K562 (cell line): ENCODE measurements around the gene KCNA2. TPM values are rescaled to one million over a fixed set of nuclear protein-coding genes. Genes with fewer than 3 reads are reported as not detected.

Experiments used
- ATAC-seq: fragments of 200-7000 bp; cut with Tn5 transposase; 3 replicates; pipeline ENCODE4 v1.9.1; 2020; ENCODE audit warnings: moderate library complexity
- BruUV-seq: library from RNA; stranded (reverse); fragments of 400-500 nt; replicated peaks from 2 replicates; lab custom pipeline; 2021; lab: Mats Ljungman, UMichigan
- CTCF ChIA-PET: fragments of 300-600 bp; formaldehyde crosslinking; extraction: SDS; loops from one replicate; lab custom pipeline; 2021; ENCODE audit warnings: low intra/inter-chr PET ratio; lab: Yijun Ruan, JAX
- POLR2A ChIA-PET: fragments of 300-600, 350-650 bp; sonication (Branson Sonifier 250); formaldehyde crosslinking; extraction: SDS; loops from one replicate; lab custom pipeline; 2021; ENCODE audit warnings: antibody characterized with exemption, inconsistent platforms; lab: Yijun Ruan, JAX
- DNase-seq, 4 experiments: peaks; one replicate each; pipeline versions ENCODE4 v3.0.0 to v3.0.0-alpha.2; 2011 to 2018; ENCODE audit warnings: low spot score in 3 of 4, mixed read lengths in 3 of 4; ENCODE audit errors: extremely low read depth in 1 of 4
- FAIRE-seq: peaks from 2 replicates; lab custom pipeline; 2011; peaks lifted over from hg19 to GRCh38; lab: Jason Lieb, UNC
- H2AFZ ChIP-seq: 2 replicates; pipeline ENCODE4 v1.6.0; 2011; ENCODE audit warnings: low read depth, low read length, control low read depth, inconsistent platforms
- H3K27ac ChIP-seq: fragments of 200-600 bp; 3 replicates; pipeline ENCODE4 v1.8.0; 2011; ENCODE audit warnings: low read depth, mild to moderate bottlenecking, control low read depth, inconsistent platforms, low read length, moderate library complexity, mixed read lengths; ENCODE audit errors: extremely low read depth
- H3K27me3 ChIP-seq, 2 experiments: fragments of 300-600 bp in 1 of 2; 2 replicates in 1 of 2; 3 replicates in 1 of 2; pipeline versions ENCODE4 v1.6.0 to v1.8.0; 2011; ENCODE audit warnings: inconsistent platforms in 2 of 2, low read length in 2 of 2, mild to moderate bottlenecking in 1 of 2, mixed read lengths in 1 of 2, moderate library complexity in 1 of 2; ENCODE audit not compliant: control insufficient read depth in 2 of 2, insufficient read depth in 2 of 2
- H3K36me3 ChIP-seq: fragments of 300-600 bp; 3 replicates; pipeline ENCODE4 v1.8.0; 2011; ENCODE audit warnings: mild to moderate bottlenecking, low read length, inconsistent platforms; ENCODE audit not compliant: control insufficient read depth, insufficient read depth
- H3K4me1 ChIP-seq, 2 experiments: fragments of 200-600 bp in 1 of 2; replicated peaks in 1 of 2; 2 replicates in 1 of 2; 3 replicates in 1 of 2; pipeline versions ENCODE4 v1.5.1 to v1.8.0; 2011; ENCODE audit warnings: inconsistent platforms in 2 of 2, low read length in 2 of 2, mild to moderate bottlenecking in 1 of 2, mixed read lengths in 1 of 2, moderate library complexity in 1 of 2; ENCODE audit not compliant: control insufficient read depth in 2 of 2, insufficient read depth in 2 of 2
- H3K4me2 ChIP-seq: 2 replicates; pipeline ENCODE4 v1.6.1; 2011; ENCODE audit warnings: low read length, control low read depth, inconsistent platforms, mixed read lengths; ENCODE audit not compliant: insufficient read depth
- H3K4me3 ChIP-seq: fragments of 200-600 bp; sonication (generic), shearing (Covaris generic); 2 replicates; pipeline ENCODE4 v1.5.1; 2016; ENCODE audit warnings: control low read depth, inconsistent platforms
- H3K79me2 ChIP-seq: fragments of 200-600 bp; 3 replicates; pipeline ENCODE4 v1.8.0; 2011; ENCODE audit warnings: low read length, inconsistent platforms; ENCODE audit not compliant: control insufficient read depth, insufficient read depth
- H3K9ac ChIP-seq, 2 experiments: 2 replicates each; pipeline versions ENCODE4 v1.6.0 to v1.6.1; 2011; ENCODE audit warnings: low read depth in 2 of 2, low read length in 2 of 2, control low read depth in 1 of 2, inconsistent platforms in 1 of 2, mild to moderate bottlenecking in 1 of 2, mixed read lengths in 1 of 2; ENCODE audit not compliant: insufficient read depth in 1 of 2
- H3K9me1 ChIP-seq: one replicate; pipeline ENCODE4 v1.6.0; 2011; ENCODE audit warnings: inconsistent platforms, mild to moderate bottlenecking, low read length, moderate library complexity; ENCODE audit not compliant: control insufficient read depth, insufficient read depth
- H3K9me3 ChIP-seq: replicated peaks from 2 replicates; pipeline ENCODE4 v1.5.1; 2011; ENCODE audit warnings: low read depth, low read length, inconsistent platforms; ENCODE audit not compliant: control insufficient read depth, insufficient read depth
- H4K20me1 ChIP-seq: replicated peaks from 2 replicates; pipeline ENCODE4 v1.6.1; 2011; ENCODE audit warnings: low read length, inconsistent platforms, mixed read lengths; ENCODE audit not compliant: control insufficient read depth, insufficient read depth
- C11orf30 ChIP-seq: fragments of 450-650 bp; IDR thresholded peaks from 2 replicates; pipeline ENCODE4 v1.6.1; 2016; ENCODE audit warnings: low read depth, mild to moderate bottlenecking
- FUS ChIP-seq: fragments of 200-400 bp; formaldehyde crosslinking; optimal IDR thresholded peaks from 2 replicates; pipeline ENCODE3; 2017; ENCODE audit warnings: low read depth, low read length
- HDGF ChIP-seq: fragments of 450-650 bp; IDR thresholded peaks from 2 replicates; pipeline ENCODE4 v1.6.1; 2016
- ILK ChIP-seq: fragments of 450-650 bp; IDR thresholded peaks from 2 replicates; pipeline ENCODE4 v1.6.1; 2016; ENCODE audit warnings: missing genetic modification characterization, low read depth, mild to moderate bottlenecking, missing compliant biosample characterization, moderate library complexity, borderline replicate concordance
- L3MBTL2 ChIP-seq: fragments of 450-650 bp; IDR thresholded peaks from 2 replicates; pipeline ENCODE4 v1.6.1; 2016; ENCODE audit warnings: mild to moderate bottlenecking, moderate library complexity
- NFIX ChIP-seq: fragments of 250-450 bp; sonication (Bioruptor Pico); IDR thresholded peaks from 2 replicates; pipeline ENCODE4 v1.4.0; 2020; ENCODE audit warnings: low read depth, mild to moderate bottlenecking, moderate library complexity
- ZNF316 ChIP-seq: fragments of 450-650 bp; IDR thresholded peaks from 2 replicates; pipeline ENCODE4 v1.6.1; 2016
- WGBS: fragments of 100-300 bp; shearing (Covaris generic); methylation state at CpG from one replicate; pipeline ENCODE4 v1.1.6; 2016; ENCODE audit warnings: low coverage, mixed read lengths; ENCODE audit not compliant: insufficient coverage; ENCODE audit errors: missing lambda C conversion rate; 5-methylcytosine and 5-hydroxymethylcytosine counted together
- in situ Hi-C: fragments of 300-500 bp; cut with MboI; formaldehyde crosslinking; loops from 4 replicates; pipeline ENCODE4 v1.15.0; 2018; ENCODE audit warnings: inconsistent platforms, mixed read lengths
- intact Hi-C: fragments of 100-400 bp; cut with micrococcal nuclease; formaldehyde crosslinking; loops from 2 replicates; pipeline ENCODE4 v1.14.2; 2022
- polyA plus RNA-seq, 8 experiments: library from polyadenylated mRNA; depleted of rRNA in 4 of 8; stranded (reverse) in 5 of 8; unstranded in 3 of 8; fragments of >200 nt; fragmentation: Nextera tagmentation in 2 of 8; fragmentation: Illumina TruSeq in 1 of 8; extraction: Ambion mirVana in 2 of 8; extraction: Trizol in 1 of 8; gene quantifications; 2 replicates each; pipeline versions ENCODE4 v1.2.1 to v1.2.3, GENCODE V29; 2011 to 2014; ENCODE audit warnings: inconsistent platforms in 1 of 8, missing spikeins in 1 of 8
- total RNA-seq, 7 experiments: library from RNA; depleted of rRNA in 6 of 7; stranded (reverse); fragments of >200 nt in 6 of 7; fragmentation: Illumina TruSeq in 2 of 7; extraction: Trizol in 2 of 7; gene quantifications; 2 replicates each; pipeline versions ENCODE4 v1.2.1 to v1.2.3, GENCODE V29; 2011 to 2021; ENCODE audit warnings: low replicate concordance in 1 of 7
- TF ChIP-seq, protein P1 (sequence below): IDR thresholded peaks from 2 replicates; pipeline ENCODE4 v1.6.1; 2011; ENCODE audit not compliant: insufficient read length; ENCODE audit errors: extremely low read depth
- TF ChIP-seq, protein P2 (sequence below): sonication (generic); formaldehyde crosslinking; IDR thresholded peaks from 2 replicates; pipeline ENCODE4 v1.8.0; 2022; ENCODE audit warnings: mild to moderate bottlenecking, missing genetic modification reagents
- TF ChIP-seq, protein P3 (sequence below): fragments of 250-450 bp; sonication (Bioruptor Pico); IDR thresholded peaks from 2 replicates; pipeline ENCODE4 v1.4.0; 2020; ENCODE audit warnings: mild to moderate bottlenecking
- TF ChIP-seq, protein P4 (sequence below), 2 experiments: IDR thresholded peaks; 2 replicates each; pipeline ENCODE4 v1.6.1; 2012; ENCODE audit warnings: improper control_type of control experiment in 2 of 2, low read depth in 2 of 2, low read length in 2 of 2, borderline replicate concordance in 1 of 2
- TF ChIP-seq, protein P5 (sequence below): fragments of 450-650 bp; IDR thresholded peaks from 2 replicates; pipeline ENCODE4 v1.6.1; 2018; ENCODE audit warnings: mild to moderate bottlenecking, low read depth; ENCODE audit not compliant: partially characterized antibody
- TF ChIP-seq, protein P6 (sequence below): fragments of 450-650 bp; IDR thresholded peaks from 2 replicates; pipeline ENCODE4 v1.6.1; 2016; ENCODE audit warnings: antibody characterized with exemption

KCNA2 gene
- total and polyA plus RNA-seq, 9 of the 15 experiments (the other 6 are each of a cell fraction or from before 2014, with no cell fraction given): not detected

DNA sequence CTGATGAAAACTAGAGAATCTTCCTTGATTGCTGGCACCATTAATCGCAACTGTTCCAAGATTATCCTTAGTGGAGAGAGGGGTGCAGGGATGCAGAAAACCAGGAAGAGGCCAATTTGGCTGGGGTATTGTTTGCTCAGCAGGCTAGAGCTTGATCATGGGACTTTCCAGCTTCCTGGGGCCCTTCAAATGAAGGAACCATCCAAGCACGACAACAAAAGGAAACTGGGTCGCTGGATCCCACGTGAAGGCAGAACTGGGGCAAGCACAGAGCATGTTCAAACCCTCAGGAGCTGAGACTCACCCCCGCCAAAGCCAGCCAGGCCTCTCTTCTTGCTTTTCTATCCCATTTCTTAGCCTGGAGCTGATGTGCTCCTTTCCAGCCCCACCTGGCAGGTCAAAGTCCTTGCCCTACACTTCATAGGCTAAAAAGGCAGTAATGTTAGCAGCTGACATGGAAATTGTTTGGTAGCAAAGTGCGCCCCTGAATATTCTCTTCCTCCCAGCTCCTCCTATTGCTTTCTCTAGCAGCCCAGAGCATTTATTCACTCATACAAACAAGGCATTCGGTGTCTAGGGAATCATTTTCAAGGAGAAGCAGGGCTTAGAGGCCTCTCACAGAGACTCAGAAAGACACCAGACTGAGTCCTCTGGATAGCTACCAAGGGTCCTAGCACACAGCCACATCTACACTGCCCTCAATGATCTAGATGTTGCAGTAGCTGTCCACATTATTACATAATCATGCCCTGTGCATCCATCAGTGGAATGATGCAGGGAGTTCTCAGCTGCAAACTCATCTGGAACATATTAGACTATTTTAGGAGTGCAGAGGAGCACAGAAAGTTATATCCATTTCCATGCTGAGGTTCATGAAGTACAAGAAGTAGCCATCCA is 11.5 kb downstream of the KCNA2 start:
- Histone ChIP-seq H2AFZ (no peak overlapping the region), H3K9me3 (no peaks in the 10 kb centered on the region), H3K27me3 (no peaks in the 10 kb centered on the region; a peak in 2 of 5 replicates), H3K4me1 (no peaks in the 10 kb centered on the region), H3K27ac (no peak overlapping the region), H3K4me3 (no peak overlapping the region), H3K9me1 (no peaks in the 10 kb centered on the region), H3K79me2 (no peaks in the 10 kb centered on the region), H3K9ac (no peak overlapping the region), H3K4me2 (no peak overlapping the region), H4K20me1 (no peaks in the 10 kb centered on the region; the same call in 1 of the 2 replicates), H3K36me3 (no peaks in the 10 kb centered on the region)
- intact Hi-C loops (no loop called here), in situ Hi-C loops (no loop called here)
- BruUV-seq: no TSS peak
- ChIA-PET POLR2A (no interaction called here), CTCF (no interaction called here)
- ATAC-seq: no peak
- no peak for FAIRE-seq
- WGBS: 2% methylated on average over 7 of the region's 7 CpGs
- DNase-seq: no peak
- TF ChIP-seq, protein P1, sequence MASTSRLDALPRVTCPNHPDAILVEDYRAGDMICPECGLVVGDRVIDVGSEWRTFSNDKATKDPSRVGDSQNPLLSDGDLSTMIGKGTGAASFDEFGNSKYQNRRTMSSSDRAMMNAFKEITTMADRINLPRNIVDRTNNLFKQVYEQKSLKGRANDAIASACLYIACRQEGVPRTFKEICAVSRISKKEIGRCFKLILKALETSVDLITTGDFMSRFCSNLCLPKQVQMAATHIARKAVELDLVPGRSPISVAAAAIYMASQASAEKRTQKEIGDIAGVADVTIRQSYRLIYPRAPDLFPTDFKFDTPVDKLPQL: no peak
- TF ChIP-seq ZNF316: no peak
- no peak for TF ChIP-seq C11orf30
- no peak for TF ChIP-seq HDGF
- TF ChIP-seq NFIX (CRISPR knock-in tag): no peak
- TF ChIP-seq, protein P2, sequence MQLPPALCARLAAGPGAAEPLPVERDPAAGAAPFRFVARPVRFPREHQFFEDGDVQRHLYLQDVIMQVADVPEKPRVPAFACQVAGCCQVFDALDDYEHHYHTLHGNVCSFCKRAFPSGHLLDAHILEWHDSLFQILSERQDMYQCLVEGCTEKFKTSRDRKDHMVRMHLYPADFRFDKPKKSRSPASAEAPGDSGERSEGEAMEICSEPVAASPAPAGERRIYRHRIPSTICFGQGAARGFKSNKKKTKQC (CRISPR knock-in tag): no peak
- TF ChIP-seq, protein P3, sequence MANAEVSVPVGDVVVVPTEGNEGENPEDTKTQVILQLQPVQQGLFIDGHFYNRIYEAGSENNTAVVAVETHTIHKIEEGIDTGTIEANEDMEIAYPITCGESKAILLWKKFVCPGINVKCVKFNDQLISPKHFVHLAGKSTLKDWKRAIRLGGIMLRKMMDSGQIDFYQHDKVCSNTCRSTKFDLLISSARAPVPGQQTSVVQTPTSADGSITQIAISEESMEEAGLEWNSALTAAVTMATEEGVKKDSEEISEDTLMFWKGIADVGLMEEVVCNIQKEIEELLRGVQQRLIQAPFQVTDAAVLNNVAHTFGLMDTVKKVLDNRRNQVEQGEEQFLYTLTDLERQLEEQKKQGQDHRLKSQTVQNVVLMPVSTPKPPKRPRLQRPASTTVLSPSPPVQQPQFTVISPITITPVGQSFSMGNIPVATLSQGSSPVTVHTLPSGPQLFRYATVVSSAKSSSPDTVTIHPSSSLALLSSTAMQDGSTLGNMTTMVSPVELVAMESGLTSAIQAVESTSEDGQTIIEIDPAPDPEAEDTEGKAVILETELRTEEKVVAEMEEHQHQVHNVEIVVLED (CRISPR knock-in tag): no peak
- no peak for TF ChIP-seq L3MBTL2
- TF ChIP-seq, protein P4, sequence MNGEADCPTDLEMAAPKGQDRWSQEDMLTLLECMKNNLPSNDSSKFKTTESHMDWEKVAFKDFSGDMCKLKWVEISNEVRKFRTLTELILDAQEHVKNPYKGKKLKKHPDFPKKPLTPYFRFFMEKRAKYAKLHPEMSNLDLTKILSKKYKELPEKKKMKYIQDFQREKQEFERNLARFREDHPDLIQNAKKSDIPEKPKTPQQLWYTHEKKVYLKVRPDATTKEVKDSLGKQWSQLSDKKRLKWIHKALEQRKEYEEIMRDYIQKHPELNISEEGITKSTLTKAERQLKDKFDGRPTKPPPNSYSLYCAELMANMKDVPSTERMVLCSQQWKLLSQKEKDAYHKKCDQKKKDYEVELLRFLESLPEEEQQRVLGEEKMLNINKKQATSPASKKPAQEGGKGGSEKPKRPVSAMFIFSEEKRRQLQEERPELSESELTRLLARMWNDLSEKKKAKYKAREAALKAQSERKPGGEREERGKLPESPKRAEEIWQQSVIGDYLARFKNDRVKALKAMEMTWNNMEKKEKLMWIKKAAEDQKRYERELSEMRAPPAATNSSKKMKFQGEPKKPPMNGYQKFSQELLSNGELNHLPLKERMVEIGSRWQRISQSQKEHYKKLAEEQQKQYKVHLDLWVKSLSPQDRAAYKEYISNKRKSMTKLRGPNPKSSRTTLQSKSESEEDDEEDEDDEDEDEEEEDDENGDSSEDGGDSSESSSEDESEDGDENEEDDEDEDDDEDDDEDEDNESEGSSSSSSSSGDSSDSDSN (IDR thresholded peaks at IDR 0.05; ENCODE audit: borderline replicate concordance in 1 of 2, low read depth in 2 of 2, low read length in 2 of 2): no peak
- TF ChIP-seq ILK (tag): no peak
- TF ChIP-seq, protein P5, sequence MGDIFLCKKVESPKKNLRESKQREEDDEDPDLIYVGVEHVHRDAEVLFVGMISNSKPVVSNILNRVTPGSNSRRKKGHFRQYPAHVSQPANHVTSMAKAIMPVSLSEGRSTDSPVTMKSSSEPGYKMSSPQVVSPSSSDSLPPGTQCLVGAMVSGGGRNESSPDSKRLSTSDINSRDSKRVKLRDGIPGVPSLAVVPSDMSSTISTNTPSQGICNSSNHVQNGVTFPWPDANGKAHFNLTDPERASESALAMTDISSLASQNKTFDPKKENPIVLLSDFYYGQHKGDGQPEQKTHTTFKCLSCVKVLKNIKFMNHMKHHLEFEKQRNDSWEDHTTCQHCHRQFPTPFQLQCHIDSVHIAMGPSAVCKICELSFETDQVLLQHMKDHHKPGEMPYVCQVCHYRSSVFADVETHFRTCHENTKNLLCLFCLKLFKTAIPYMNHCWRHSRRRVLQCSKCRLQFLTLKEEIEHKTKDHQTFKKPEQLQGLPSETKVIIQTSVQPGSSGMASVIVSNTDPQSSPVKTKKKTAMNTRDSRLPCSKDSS: no peak
- no peak for TF ChIP-seq FUS
- TF ChIP-seq, protein P6, sequence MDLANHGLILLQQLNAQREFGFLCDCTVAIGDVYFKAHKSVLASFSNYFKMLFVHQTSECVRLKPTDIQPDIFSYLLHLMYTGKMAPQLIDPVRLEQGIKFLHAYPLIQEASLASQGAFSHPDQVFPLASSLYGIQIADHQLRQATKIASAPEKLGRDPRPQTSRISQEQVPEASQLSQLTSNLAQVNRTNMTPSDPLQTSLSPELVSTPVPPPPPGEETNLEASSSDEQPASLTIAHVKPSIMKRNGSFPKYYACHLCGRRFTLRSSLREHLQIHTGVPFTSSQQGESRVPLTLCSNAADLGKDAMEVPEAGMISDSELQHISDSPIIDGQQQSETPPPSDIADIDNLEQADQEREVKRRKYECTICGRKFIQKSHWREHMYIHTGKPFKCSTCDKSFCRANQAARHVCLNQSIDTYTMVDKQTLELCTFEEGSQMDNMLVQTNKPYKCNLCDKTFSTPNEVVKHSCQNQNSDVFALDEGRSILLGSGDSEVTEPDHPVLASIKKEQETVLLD: no peak
